Measurements from ENCODE around the gene ABL2.

The ABL2 gene

GRCh38 chr1:179234863-179235262 is 5.4 kb upstream of the ABL2 start:
- peaks cover 10% of the 10 kb centered on the region for H3K4me1 ChIP-seq (ENCODE audit: control insufficient read depth, low read length)
- no peak overlapping the region for H3K27ac ChIP-seq (ENCODE audit: low read depth, low read length)
- no peaks in the 10 kb centered on the region for H3K27me3 ChIP-seq (ENCODE audit: control insufficient read depth, low read length)
- H3K4me2 ChIP-seq (ENCODE audit: low read length), result no peak overlapping the region
- H4K20me1 ChIP-seq (ENCODE audit: control insufficient read depth, insufficient read depth, low read depth, low read length), result no peaks in the 10 kb centered on the region
- H3K36me3 ChIP-seq (ENCODE audit: control insufficient read depth, low read length), result no peaks in the 10 kb centered on the region
- H3K4me3 ChIP-seq (ENCODE audit: low read length), result no peak overlapping the region
- TF ChIP-seq EZH2phosphoT487 (IDR thresholded peaks at IDR 0.05; ENCODE audit: borderline replicate concordance, low read length), result no peak
- TF ChIP-seq CTCF (IDR thresholded peaks at IDR 0.05; ENCODE audit: low read depth, low read length, poor library complexity, severe bottlenecking), result no peak
- H3K9me3 ChIP-seq (ENCODE audit: control insufficient read depth, insufficient read depth, low read length), result no peaks in the 10 kb centered on the region
- no peaks in the 10 kb centered on the region for H3K9me2 ChIP-seq (replicated peaks; ENCODE audit: control insufficient read depth, low read length)
- H3K79me2 ChIP-seq (ENCODE audit: control insufficient read depth, low read length), result peaks cover 2% of the 10 kb centered on the region; the same call in 1 of the 2 replicates
- peaks cover 4% of the 10 kb centered on the region; the same call in 1 of the 2 replicates for H3F3A ChIP-seq (ENCODE audit: control insufficient read depth, insufficient read depth)

- H3K4me3 ChIP-seq (ENCODE audit: low read length), result no peak overlapping the region
- H3K4me2 ChIP-seq (ENCODE audit: low read length), result no peak overlapping the region
- peaks cover 8% of the 10 kb centered on the region; the same call in 1 of the 2 replicates for H3F3A ChIP-seq (ENCODE audit: control insufficient read depth, insufficient read depth)
- no peaks in the 10 kb centered on the region for H3K9me2 ChIP-seq (replicated peaks; ENCODE audit: control insufficient read depth, low read length)
- peaks cover 4% of the 10 kb centered on the region for H3K36me3 ChIP-seq (ENCODE audit: control insufficient read depth, low read length)
- H3K27ac ChIP-seq (ENCODE audit: low read depth, low read length), result no peak overlapping the region
- H3K9me3 ChIP-seq (ENCODE audit: control insufficient read depth, insufficient read depth, low read length), result no peaks in the 10 kb centered on the region
- H3K27me3 ChIP-seq (ENCODE audit: control insufficient read depth, low read length), result no peaks in the 10 kb centered on the region
- H3K79me2 ChIP-seq (ENCODE audit: control insufficient read depth, low read length), result peaks cover 28% of the 10 kb centered on the region
- H4K20me1 ChIP-seq (ENCODE audit: control insufficient read depth, insufficient read depth, low read depth, low read length), result no peaks in the 10 kb centered on the region
- no peak for TF ChIP-seq CTCF (IDR thresholded peaks at IDR 0.05; ENCODE audit: low read depth, low read length, poor library complexity, severe bottlenecking)
- no peak for TF ChIP-seq EZH2phosphoT487 (IDR thresholded peaks at IDR 0.05; ENCODE audit: borderline replicate concordance, low read length)
- H3K4me1 ChIP-seq (ENCODE audit: control insufficient read depth, low read length), result peaks cover 23% of the 10 kb centered on the region
Observed at GRCh38 chr1:179231923-179232322, 2.4 kb upstream of the ABL2 start.

GRCh38 chr1:179230721-179231120 is 1.2 kb upstream of the ABL2 start:
- peaks cover 4% of the 10 kb centered on the region for H3K36me3 ChIP-seq (ENCODE audit: control insufficient read depth, low read length)
- peaks cover 37% of the 10 kb centered on the region for H3K79me2 ChIP-seq (ENCODE audit: control insufficient read depth, low read length)
- peaks cover 8% of the 10 kb centered on the region; the same call in 1 of the 2 replicates for H3F3A ChIP-seq (ENCODE audit: control insufficient read depth, insufficient read depth)
- no peaks in the 10 kb centered on the region for H4K20me1 ChIP-seq (ENCODE audit: control insufficient read depth, insufficient read depth, low read depth, low read length)
- no peaks in the 10 kb centered on the region for H3K27me3 ChIP-seq (ENCODE audit: control insufficient read depth, low read length)
- H3K4me1 ChIP-seq (ENCODE audit: control insufficient read depth, low read length), result peaks cover 23% of the 10 kb centered on the region
- peak overlapping the region; percentile 87; the same call in 1 of the 2 replicates for H3K4me3 ChIP-seq (ENCODE audit: low read length)
- H3K27ac ChIP-seq (ENCODE audit: low read depth, low read length), result no peak overlapping the region
- H3K9me3 ChIP-seq (ENCODE audit: control insufficient read depth, insufficient read depth, low read length), result no peaks in the 10 kb centered on the region
- no peaks in the 10 kb centered on the region for H3K9me2 ChIP-seq (replicated peaks; ENCODE audit: control insufficient read depth, low read length)
- TF ChIP-seq EZH2phosphoT487 (IDR thresholded peaks at IDR 0.05; ENCODE audit: borderline replicate concordance, low read length) (no peak), CTCF (IDR thresholded peaks at IDR 0.05; ENCODE audit: low read depth, low read length, poor library complexity, severe bottlenecking) (no peak)
- H3K4me2 ChIP-seq (ENCODE audit: low read length), result peak overlapping the region; percentile 71
